Endothelial cell of hepatic sinusoid (primary cell): ENCODE measurements around the gene RBM22.

Experiments used
- in situ Hi-C: cut with HindIII; loops from 2 replicates; pipeline ENCODE4 v1.10.0; 2017; ENCODE audit warnings: low sequenced_read_pairs

The RBM22 gene

DNA sequence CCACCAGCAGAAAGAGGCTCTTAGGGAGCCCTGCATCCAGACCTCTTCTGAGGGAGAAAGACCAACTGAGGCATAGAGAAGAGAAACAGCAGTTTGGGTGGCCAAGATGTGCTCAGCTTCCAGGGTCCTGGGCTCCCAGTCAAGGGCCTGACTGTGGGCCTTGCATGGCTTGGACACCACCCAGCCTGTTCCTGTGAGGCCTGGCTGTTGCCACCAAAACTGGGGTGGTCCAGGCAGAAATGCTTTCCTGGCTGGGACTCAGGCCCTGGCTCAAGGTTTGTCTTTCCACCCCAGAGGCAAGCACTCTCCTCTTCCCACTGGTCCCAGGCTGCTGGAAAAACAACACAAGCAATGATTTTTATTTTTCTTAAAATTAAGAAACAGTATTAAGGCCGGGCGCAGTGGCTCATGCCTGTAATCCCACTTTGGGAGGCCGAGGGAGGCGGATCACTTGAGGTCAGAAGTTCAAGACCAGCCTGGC is 26.5 kb downstream of the RBM22 start:
- in situ Hi-C loops = loop anchor here (25.0 kb wide), 1 partner anchor 212 kb away; no protein-coding TSS in a partner anchor

DNA sequence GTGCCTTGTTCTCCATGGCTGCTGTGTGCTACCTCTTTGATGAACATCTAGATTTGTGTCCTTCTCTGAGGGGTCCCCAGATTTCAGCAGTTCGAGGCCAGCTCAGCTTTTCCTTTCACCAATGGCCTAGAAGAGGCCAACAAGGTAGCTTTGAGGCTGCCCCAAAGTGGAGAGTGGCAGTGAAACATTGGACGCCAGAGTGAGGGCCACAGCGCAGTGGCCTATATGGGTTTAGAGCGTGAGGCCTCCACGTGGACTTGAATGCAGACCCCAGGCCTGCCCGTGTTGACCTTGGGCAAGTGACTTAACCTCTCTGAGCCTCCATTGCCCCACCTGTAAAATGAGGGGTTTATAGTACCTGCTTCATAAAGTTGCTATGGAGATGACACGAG is 28.0 kb downstream of the RBM22 start:
- in situ Hi-C loops = loop anchor here (25.0 kb wide), 1 partner anchor 211 kb away; no protein-coding TSS in a partner anchor

DNA sequence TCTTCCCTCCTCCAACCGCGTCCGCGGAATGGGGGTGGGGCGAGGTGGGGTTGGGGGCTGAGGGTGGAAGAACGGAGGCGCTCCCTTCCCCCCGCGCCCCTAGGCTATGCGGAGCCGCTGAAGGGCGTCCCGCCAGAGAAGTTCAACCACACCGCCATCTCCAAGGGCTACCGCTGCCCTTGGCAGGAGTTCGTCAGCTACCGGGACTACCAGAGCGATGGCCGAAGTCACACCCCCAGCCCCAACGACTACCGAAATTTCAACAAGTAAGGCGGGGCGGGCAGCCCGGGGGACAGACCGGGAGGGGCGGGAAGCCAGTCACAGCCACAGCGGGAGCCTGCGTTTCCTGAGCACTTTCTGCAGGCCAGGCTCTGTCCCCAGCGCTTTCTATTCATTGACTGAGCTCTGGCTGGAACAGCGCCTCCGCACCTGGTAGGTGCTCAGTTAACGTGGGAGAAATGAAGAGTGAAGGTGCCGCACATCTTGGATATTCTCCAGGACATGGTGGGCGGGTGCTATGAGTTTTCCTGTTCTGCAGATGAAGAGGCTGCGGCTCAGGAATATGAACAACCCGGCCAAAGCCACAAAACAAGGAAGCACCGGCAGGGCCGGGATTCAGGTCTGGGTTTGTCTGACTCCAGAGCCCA is 28.5 kb downstream of the RBM22 start:
- in situ Hi-C loops = loop anchor here (25.0 kb wide), 1 partner anchor 210 kb away; no protein-coding TSS in a partner anchor

GRCh38 chr5:150671509-150672236 is 29.2 kb downstream of the RBM22 start:
- in situ Hi-C loops = loop anchor here (25.0 kb wide), 1 partner anchor 209 kb away; no protein-coding TSS in a partner anchor

DNA sequence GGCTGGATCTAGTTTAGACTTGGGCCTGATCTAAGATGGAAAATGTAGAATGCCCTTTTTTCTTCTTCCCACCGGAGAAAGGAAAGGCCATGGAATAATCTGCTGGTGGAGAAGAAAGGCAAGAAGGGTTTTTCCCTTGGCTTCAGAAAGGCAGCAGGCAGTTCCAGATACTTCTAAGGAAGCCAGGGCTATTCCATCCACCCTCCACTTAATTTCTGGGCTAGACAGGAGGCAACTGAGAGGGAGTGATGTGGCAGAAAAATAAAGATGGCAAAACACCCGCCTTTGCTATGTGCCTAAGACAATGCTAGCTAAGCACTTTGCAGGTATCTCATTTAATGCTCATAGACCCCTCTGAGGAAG is 29.9 kb downstream of the RBM22 start:
- in situ Hi-C loops = loop anchor here (25.0 kb wide), 1 partner anchor 209 kb away; no protein-coding TSS in a partner anchor

DNA sequence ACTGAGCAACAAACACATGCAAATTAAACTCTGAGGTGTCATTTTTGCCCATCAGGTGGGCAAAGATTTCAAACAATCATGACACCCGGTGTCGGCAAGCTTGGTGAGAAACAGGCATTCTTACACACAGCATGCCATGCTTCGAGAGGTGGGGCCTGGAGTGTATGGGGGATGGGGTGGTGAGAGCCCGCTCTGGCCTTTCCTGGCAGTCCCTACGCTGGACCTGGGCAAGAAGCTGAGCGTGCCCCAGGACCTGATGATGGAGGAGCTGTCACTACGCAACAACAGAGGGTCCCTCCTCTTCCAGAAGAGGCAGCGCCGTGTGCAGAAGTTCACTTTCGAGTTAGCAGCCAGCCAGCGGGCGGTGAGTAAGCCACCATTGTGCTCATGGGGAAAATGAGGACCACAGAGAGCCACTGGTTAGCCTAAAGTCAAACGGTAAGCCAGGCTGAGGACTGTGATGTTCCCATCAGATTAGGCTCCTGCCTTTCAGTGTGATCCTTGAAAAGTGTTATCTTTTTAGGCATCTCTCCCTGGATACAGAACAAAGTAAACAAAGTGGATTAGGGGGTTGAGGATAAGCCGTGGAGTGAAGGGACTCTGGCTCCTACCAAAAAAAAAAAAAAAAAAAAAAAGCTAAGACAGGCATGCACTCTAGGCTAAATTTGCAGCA is 30.5 kb downstream of the RBM22 start:
- in situ Hi-C loops = loop anchor here (25.0 kb wide), 1 partner anchor 208 kb away; no protein-coding TSS in a partner anchor

DNA sequence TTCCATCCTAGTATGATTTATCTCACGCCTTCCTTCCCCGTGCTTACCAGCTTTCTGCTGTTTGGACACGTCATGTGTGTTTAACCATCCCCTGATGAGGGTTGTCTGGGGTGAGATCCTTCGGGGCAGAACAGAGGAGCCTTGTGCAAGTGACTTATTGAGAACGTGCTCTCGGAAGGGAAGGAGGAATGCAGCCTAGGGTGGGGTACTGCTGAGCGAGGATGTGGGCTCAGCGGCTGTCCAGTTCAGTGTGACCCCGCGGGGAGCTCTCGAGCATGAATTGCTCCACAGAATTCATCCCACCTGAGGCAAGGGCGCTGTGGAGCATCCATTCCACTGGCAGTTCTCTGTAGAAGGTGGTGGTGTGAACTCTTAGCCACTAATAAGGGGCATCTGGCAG is 35.8 kb downstream of the RBM22 start:
- in situ Hi-C loops = loop anchor here (25.0 kb wide), 1 partner anchor 203 kb away; no protein-coding TSS in a partner anchor

GRCh38 chr5:150663936-150664335 is 36.9 kb downstream of the RBM22 start:
- in situ Hi-C loops = loop anchor here (5.0 to 25.0 kb wide), 3 partner anchors 38 to 202 kb away; partner anchors contain the start of gene RBM22

- in situ Hi-C loops = loop anchor here (5.0 to 25.0 kb wide), 3 partner anchors 39 to 201 kb away; partner anchors contain the start of gene RBM22
Measured at GRCh38 chr5:150662731-150663516, 37.9 kb downstream of the RBM22 start.

DNA sequence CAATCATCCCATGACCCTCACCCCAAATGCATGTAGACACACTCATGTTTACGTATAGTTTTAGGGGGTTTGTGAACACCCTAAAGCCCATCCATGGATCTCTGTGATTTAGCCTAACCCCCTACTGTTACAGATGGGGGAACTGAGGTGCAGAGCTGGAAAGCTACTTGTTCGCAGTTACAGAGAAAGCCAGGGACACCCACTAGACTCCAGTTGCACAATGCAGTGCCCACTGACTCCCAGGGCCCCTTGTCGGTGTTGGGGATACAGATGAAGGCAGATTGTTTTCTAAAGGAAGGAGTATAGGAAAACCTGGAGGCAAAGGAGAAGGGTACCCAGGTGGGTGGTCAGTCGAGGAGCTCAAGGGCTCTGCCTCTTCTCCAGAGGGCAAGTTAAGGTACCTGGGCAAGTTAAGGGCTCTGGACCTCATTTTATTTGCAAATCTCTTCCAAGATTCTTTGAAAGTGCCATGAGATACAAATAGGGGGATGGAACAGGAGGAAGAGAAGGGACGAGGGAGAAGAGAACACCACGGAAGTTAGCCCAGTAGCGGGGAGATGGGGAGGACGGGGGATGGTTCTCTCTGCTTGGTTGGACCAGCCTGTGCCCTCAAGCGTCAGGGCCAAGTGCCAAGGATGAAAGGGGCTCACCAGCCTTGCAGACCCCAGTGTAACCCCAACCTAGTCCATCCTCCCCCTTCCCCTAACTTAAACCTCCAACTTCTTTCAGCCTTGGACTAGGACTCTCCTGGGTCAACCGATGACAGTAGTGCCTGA is 38.9 kb downstream of the RBM22 start:
- in situ Hi-C loops = loop anchor here (5.0 to 25.0 kb wide), 3 partner anchors 40 to 200 kb away; partner anchors contain the start of gene RBM22

- in situ Hi-C loops = loop anchor here (5.0 to 25.0 kb wide), 3 partner anchors 41 to 199 kb away; partner anchors contain the start of gene RBM22
Measured at GRCh38 chr5:150661086-150661485, 39.8 kb downstream of the RBM22 start, which contains the start of gene MYOZ3. MYOZ3 (plus strand) TSS chr5:150661251; CDS start chr5:150662942, 1,691 bp downstream.

DNA sequence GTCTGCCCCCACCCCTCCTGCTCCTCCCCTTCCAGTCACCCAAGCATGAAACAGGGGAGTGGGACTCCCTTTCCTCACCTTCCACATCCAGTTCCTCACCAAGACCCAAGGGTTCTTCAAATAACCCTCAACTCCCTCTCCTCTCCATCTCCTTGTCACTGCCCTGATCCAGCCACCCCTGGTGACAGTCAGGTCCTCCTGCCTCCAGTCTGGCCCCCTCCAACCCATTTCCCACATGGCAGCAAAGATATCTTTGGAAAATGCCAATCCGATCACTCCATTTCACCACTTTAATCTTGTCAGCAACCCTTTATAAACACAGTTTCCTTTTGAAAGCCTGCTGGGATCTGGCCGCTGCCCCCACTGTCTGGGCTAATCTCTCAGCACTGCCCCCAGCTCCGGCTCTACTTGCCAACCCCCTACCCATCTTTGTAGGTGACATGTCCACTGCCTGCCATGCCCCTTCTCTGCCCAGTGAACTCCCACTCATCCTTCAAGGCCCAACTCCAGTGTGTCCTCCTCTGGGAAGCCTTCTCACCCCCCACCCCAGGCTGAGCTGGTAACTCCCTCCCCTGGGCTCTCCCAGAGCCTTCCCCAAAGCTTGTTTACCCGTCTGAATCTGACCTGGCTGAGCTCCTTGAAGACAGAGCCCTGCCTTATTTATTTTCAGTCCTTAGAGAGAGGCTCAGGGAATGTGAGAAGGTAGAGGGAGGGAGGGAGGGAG is 40.6 kb downstream of the RBM22 start:
- in situ Hi-C loops = loop anchor here (5.0 to 25.0 kb wide), 3 partner anchors 42 to 198 kb away; partner anchors contain the start of gene RBM22

DNA sequence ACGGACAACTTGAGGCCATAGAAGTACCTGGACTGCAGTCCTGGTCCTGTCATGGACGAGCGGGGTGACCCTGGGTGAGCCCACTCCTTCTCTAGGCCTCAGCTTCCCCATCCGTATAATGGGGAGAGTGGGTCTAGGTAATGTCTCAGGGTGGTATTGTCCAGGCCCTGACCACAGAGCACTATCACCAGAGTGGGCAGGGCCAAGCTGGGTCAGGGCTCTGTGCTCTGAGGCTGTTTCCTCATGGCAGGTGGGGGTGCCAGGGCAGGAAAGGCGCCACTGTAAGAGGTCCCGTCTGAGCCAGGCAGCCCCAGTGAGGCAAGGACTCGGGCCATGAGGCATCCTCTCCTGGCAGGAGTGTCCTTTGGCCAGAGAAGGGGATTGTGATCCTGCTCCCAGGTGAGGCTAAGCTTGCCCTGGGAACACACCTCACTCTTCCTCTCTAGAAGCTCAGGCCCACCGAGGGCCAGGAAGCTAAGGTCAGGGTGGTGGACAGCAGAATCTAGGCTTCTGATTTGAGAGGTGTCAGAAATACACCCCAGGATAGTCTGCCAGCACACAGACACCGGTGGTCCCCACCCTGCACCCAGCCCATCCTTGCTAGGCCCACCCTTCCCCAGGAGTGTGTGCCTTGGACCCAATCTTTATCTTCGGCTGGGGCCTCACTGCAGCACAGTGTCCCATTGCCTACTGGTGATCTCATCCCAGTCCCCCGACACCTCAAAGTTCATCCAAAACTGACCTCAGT is 41.3 kb downstream of the RBM22 start:
- in situ Hi-C loops = loop anchor here (5.0 to 25.0 kb wide), 4 partner anchors 42 to 197 kb away; partner anchors contain the start of gene RBM22

DNA sequence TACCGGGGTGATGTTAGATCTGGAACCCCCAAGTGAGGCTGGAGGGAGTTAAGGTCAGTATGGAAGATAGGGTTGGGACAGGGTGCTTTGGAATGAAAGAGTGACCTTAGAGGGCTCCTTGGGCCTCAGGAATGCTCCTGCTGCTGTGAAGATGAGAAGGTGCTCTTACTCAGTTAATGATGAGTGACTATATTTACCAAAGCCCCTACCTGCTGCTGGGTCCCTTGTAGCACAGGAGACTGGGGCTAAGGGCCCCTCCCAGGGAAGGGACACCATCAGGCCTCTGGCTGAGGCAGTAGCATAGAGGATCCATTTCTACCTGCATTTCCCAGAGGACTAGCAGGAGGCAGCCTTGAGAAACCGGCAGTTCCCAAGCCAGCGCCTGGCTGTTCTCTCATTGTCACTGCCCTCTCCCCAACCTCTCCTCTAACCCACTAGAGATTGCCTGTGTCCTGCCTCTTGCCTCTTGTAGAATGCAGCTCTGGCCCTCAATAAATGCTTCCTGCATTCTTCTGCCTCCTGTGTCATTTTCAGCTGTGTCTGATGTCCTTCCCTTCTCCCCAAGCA is 42.1 kb downstream of the RBM22 start:
- in situ Hi-C loops = loop anchor here (5.0 to 25.0 kb wide), 2 partner anchors 101 to 196 kb away; no protein-coding TSS in a partner anchor

DNA sequence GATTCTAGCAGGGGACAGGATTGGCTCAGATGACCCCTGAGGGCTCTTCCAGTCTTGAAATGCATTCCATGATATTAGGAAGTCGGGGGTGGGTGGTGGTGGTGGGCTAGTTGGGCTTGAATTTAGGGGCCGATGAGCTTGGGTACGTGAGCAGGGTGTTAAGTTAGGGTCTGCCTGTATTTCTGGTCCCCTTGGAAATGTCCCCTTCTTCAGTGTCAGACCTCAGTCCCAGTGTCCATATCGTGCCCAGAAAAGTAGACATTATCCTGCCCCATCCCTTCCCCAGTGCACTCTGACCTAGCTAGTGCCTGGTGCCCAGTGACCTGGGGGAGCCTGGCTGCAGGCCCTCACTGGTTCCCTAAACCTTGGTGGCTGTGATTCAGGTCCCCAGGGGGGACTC is 42.7 kb downstream of the RBM22 start:
- in situ Hi-C loops = loop anchor here (5.0 to 25.0 kb wide), 2 partner anchors 101 to 196 kb away; no protein-coding TSS in a partner anchor

DNA sequence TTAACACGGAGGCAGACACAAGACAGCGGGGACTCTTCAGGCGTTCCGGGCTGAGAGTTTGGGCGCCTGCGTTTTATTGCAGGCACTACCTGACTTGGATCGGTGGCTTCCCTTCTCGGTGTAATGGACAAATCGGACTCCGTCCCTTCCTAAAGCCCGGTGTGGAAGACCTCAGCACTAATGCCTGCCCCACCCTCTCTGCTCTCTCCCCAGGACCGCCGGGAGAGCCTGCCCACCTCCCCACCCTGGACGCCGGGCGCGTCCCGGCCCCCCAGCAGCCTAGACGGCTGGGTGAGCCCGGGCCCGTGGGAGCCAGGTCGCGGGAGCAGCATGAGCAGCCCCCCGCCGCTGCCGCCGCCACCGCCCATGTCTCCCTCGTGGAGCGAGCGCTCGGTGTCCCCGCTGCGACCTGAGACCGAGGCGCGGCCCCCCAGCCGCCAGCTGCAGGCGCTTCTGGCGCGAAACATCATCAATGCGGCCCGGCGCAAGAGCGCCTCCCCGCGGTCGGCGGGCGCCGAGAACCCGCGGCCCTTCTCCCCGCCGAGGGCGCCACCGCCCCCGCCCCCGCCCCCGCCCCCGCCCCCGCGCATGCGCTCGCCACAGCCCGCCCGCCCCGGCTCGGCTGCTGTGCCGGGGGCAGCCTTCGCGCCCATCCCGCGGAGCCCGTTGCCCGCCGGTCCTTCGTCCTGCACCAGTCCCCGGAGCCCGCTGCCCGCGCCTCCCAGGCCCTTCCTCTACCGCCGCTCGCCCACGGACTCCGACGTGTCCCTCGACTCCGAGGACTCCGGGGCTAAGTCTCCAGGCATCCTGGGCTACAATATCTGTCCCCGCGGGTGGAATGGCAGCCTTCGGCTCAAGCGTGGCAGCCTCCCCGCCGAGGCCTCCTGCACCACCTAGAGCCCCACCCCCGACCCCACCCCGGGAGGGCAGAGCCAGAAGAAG is 44.4 kb downstream of the RBM22 start:
- in situ Hi-C loops = loop anchor here (5.0 to 25.0 kb wide), 2 partner anchors 99 to 194 kb away; no protein-coding TSS in a partner anchor
